Measurements from ENCODE around the gene TNFSF15. TPM values are rescaled to one million over a fixed set of nuclear protein-coding genes. Genes with fewer than 3 reads are reported as not detected.

Gene TNFSF15
- total and polyA plus RNA-seq, 8 donors: 0.31 to 12.3 (median 2.4) TPM

- intact Hi-C loops (cut with DNase I; ENCODE audit: low total_unique reads): no loop called here
- no peak for DNase-seq
Observed at GRCh38 chr9:114827641-114828302, 21.9 kb upstream of the TNFSF15 start.

GRCh38 chr9:114826431-114826830 lies 20.6 kb upstream of the TNFSF15 start:
- no peaks in the 10 kb centered on the region for H3K27me3 ChIP-seq
- intact Hi-C loops (cut with DNase I; ENCODE audit: low total_unique reads): no loop called here
- DNase-seq: no peak
- no peaks in the 10 kb centered on the region for H3K36me3 ChIP-seq
- 69 to 87% (median 75%) methylated on average over 3 of the region's 3 CpGs for whole genome bisulfite sequencing, 5 donors
- H3K4me3 ChIP-seq: no peak overlapping the region
- TF ChIP-seq POLR2AphosphoS5 (IDR thresholded peaks at IDR 0.05) (no peak), CTCF (IDR thresholded peaks at IDR 0.05) (no peak), EP300 (IDR thresholded peaks at IDR 0.05) (no peak), POLR2A (IDR thresholded peaks at IDR 0.05) (no peak)
- no peaks in the 10 kb centered on the region for H3K9me3 ChIP-seq
- no peak overlapping the region for H3K27ac ChIP-seq
- H3K4me1 ChIP-seq: no peaks in the 10 kb centered on the region

More at GRCh38 chr9:114827641-114828302, 21.9 kb upstream of the TNFSF15 start:
- no peaks in the 10 kb centered on the region for H3K4me1 ChIP-seq
- WGBS, 5 donors: 76 to 91% (median 81%) methylated on average over 2 of the region's 2 CpGs
- no peak overlapping the region for H3K4me3 ChIP-seq
- TF ChIP-seq POLR2AphosphoS5 (IDR thresholded peaks at IDR 0.05) (no peak), CTCF (IDR thresholded peaks at IDR 0.05) (no peak), EP300 (IDR thresholded peaks at IDR 0.05) (no peak), POLR2A (IDR thresholded peaks at IDR 0.05) (no peak)
- H3K27ac ChIP-seq: no peak overlapping the region
- no peaks in the 10 kb centered on the region for H3K9me3 ChIP-seq
- no peaks in the 10 kb centered on the region for H3K36me3 ChIP-seq
- H3K27me3 ChIP-seq: no peaks in the 10 kb centered on the region

GRCh38 chr9:114825126-114825795 lies 19.4 kb upstream of the TNFSF15 start:
- Histone ChIP-seq H3K9me3 (no peaks in the 10 kb centered on the region), H3K4me3 (no peak overlapping the region), H3K27ac (no peak overlapping the region), H3K27me3 (no peaks in the 10 kb centered on the region), H3K4me1 (no peaks in the 10 kb centered on the region), H3K36me3 (no peaks in the 10 kb centered on the region)
- 42 to 63% (median 47%) methylated on average over 4 of the region's 4 CpGs for WGBS, 5 donors
- no peak for DNase-seq
- intact Hi-C loops (cut with DNase I; ENCODE audit: low total_unique reads): no loop called here
- TF ChIP-seq EP300 (IDR thresholded peaks at IDR 0.05) (no peak), CTCF (IDR thresholded peaks at IDR 0.05) (no peak), POLR2AphosphoS5 (IDR thresholded peaks at IDR 0.05) (no peak)

- H3K36me3 ChIP-seq: no peaks in the 10 kb centered on the region
- 43 to 74% (median 48%) methylated on average over 1 of the region's 1 CpG for WGBS, 5 donors
- no peak overlapping the region for H3K4me3 ChIP-seq
- H3K27ac ChIP-seq: no peak overlapping the region
- intact Hi-C loops (cut with DNase I; ENCODE audit: low total_unique reads): no loop called here
- no peak for TF ChIP-seq POLR2AphosphoS5 (IDR thresholded peaks at IDR 0.05)
- TF ChIP-seq CTCF (IDR thresholded peaks at IDR 0.05): no peak
- no peak for TF ChIP-seq POLR2A (IDR thresholded peaks at IDR 0.05)
- TF ChIP-seq EP300 (IDR thresholded peaks at IDR 0.05): no peak
- DNase-seq: no peak
- no peaks in the 10 kb centered on the region for H3K27me3 ChIP-seq
- no peaks in the 10 kb centered on the region for H3K9me3 ChIP-seq
- no peaks in the 10 kb centered on the region for H3K4me1 ChIP-seq
Observed at GRCh38 chr9:114824110-114824509, 18.3 kb upstream of the TNFSF15 start.
